ENCODE data around the gene CMTM4. TPM values are rescaled to one million over a fixed set of nuclear protein-coding genes. Genes with fewer than 3 reads are reported as not detected.
"Not testable (repeated sequence)": the region's sequence is repeated elsewhere in the genome, so short reads cannot be mapped to it uniquely, and the experiment has no call there.

Gene CMTM4
- polyA plus RNA-seq, 1 donor (not counting 4 experiments of a cell fraction or from before 2014, with no cell fraction given), result 23.1 TPM

- peaks cover 15% of the 10 kb centered on the region for H3K4me1 ChIP-seq (ENCODE audit: control insufficient read depth, extremely low read depth, insufficient read depth, low read length)
These were observed 65.8 kb downstream of the CMTM4 start for GRCh38 chr16:66630561-66631260.

DNA sequence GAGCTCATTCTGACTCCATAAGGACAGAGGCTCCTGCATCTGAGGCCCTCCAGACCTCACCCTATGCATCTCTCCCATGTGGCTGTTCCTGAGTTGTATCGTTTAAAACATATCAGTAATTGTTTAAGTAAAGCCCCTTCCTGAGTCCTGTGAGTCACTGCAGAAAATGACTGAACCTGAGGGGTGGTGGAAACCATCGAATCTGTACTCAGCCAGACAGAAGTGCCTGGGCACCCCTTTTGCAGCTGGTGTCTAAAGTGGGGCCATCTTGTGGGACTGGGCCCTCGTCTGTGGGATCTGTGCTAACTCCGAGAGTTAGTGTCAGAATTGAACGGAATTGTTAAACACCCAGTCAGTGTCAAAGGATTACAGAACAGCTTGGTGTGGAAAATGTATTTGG, 66.7 kb downstream of the CMTM4 start:
- no peak overlapping the region for H3K27ac ChIP-seq (ENCODE audit: control insufficient read depth, insufficient read depth, low read length)
- FAIRE-seq (no peak), DNase-seq (ENCODE audit: low read depth, low spot score) (no peak)
- no peak overlapping the region for H3K4me3 ChIP-seq (ENCODE audit: control insufficient read depth in 2 of 3, extremely low read depth in 1 of 3, insufficient read depth in 2 of 3, low read depth in 1 of 3, low read length in 3 of 3)
- H3K4me1 ChIP-seq (ENCODE audit: control insufficient read depth, extremely low read depth, insufficient read depth, low read length), result peaks cover 15% of the 10 kb centered on the region
- no peaks in the 10 kb centered on the region for H3K79me2 ChIP-seq (ENCODE audit: control insufficient read depth, insufficient read depth, low read length)
- dilution Hi-C loops (cut with MboI; ENCODE audit: extremely low pct_ligation_motif_present, low sequenced_read_pairs), result no loop called here
- TF ChIP-seq EZH2 (IDR thresholded peaks at IDR 0.05; ENCODE audit: low read length), result no peak
- no peaks in the 10 kb centered on the region for H3K9me3 ChIP-seq (ENCODE audit: control insufficient read depth, low read depth, low read length)
- H3K27me3 ChIP-seq (ENCODE audit: control insufficient read depth, extremely low read depth, insufficient read depth, low read length), result no peaks in the 10 kb centered on the region
- no peak overlapping the region for H3K9ac ChIP-seq (ENCODE audit: control insufficient read depth, extremely low read depth, insufficient read depth, low read length)
- no peak overlapping the region for H3K4me2 ChIP-seq (ENCODE audit: control insufficient read depth, extremely low read depth, insufficient read depth, low read depth, low read length)
- H4K20me1 ChIP-seq (ENCODE audit: control insufficient read depth, extremely low read depth, insufficient read depth, low read length), result no peaks in the 10 kb centered on the region
- H3K9me1 ChIP-seq (ENCODE audit: control insufficient read depth, extremely low read depth, insufficient read depth, low read length), result peaks cover 4% of the 10 kb centered on the region
- H3K36me3 ChIP-seq (ENCODE audit: control insufficient read depth in 2 of 2, extremely low read depth in 1 of 2, insufficient read depth in 2 of 2, low read length in 2 of 2), result no peaks in the 10 kb centered on the region
- H2AFZ ChIP-seq (ENCODE audit: control insufficient read depth, low read length), result no peak overlapping the region

More at GRCh38 chr16:66630561-66631260, 65.8 kb downstream of the CMTM4 start:
- H3K9me3 ChIP-seq (ENCODE audit: control insufficient read depth, low read depth, low read length); DNase-seq (ENCODE audit: low read depth, low spot score); dilution Hi-C loops (cut with MboI; ENCODE audit: extremely low pct_ligation_motif_present, low sequenced_read_pairs); H3K27ac ChIP-seq (ENCODE audit: control insufficient read depth, insufficient read depth, low read length); FAIRE-seq; H3K4me3 ChIP-seq (ENCODE audit: control insufficient read depth in 2 of 3, extremely low read depth in 1 of 3, insufficient read depth in 2 of 3, low read depth in 1 of 3, low read length in 3 of 3); H4K20me1 ChIP-seq (ENCODE audit: control insufficient read depth, extremely low read depth, insufficient read depth, low read length); H3K9me1 ChIP-seq (ENCODE audit: control insufficient read depth, extremely low read depth, insufficient read depth, low read length); H3K9ac ChIP-seq (ENCODE audit: control insufficient read depth, extremely low read depth, insufficient read depth, low read length); H3K27me3 ChIP-seq (ENCODE audit: control insufficient read depth, extremely low read depth, insufficient read depth, low read length); H3K4me2 ChIP-seq (ENCODE audit: control insufficient read depth, extremely low read depth, insufficient read depth, low read depth, low read length); H2AFZ ChIP-seq (ENCODE audit: control insufficient read depth, low read length); H3K79me2 ChIP-seq (ENCODE audit: control insufficient read depth, insufficient read depth, low read length); H3K36me3 ChIP-seq (ENCODE audit: control insufficient read depth in 2 of 2, extremely low read depth in 1 of 2, insufficient read depth in 2 of 2, low read length in 2 of 2): not testable (repeated sequence)

DNA sequence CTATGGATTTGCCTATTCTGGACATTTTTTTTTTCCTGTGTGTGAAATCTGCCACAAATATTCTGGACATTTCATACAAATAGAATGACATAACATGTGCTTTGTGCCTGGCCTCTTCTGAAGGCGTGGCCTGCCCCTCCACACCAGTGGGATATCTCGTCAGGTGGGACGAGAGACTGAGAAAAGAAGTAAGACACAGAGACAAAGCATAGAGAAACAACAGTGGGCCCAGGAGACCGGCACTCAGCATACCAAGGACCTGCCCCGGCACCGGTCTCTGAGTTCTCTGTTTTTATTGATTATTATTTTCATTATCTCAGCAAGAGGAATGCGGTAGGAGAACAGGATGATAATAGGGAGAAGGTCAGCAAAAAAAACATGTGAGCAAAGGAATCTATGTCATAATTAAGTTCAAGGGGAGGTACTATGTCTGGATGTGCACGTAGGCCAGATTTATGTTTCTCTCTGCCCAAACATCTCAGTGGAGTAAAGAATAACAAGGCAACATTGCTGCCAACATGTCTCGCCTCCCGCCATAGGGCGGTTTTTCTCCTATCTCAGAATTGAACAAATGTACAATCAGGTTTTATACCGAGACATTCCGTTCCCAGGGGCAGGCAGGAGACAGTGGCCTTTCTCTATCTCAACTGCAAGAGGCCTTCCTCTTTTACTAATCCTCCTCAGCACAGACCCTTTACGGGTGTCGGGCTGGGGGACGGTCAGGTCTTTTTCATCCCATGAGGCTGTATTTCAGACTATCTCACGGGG, 68.7 kb downstream of the CMTM4 start:
- H3K4me2 ChIP-seq (ENCODE audit: control insufficient read depth, extremely low read depth, insufficient read depth, low read depth, low read length); H3K27ac ChIP-seq (ENCODE audit: control insufficient read depth, insufficient read depth, low read length); DNase-seq (ENCODE audit: low read depth, low spot score); H3K79me2 ChIP-seq (ENCODE audit: control insufficient read depth, insufficient read depth, low read length); H3K9me1 ChIP-seq (ENCODE audit: control insufficient read depth, extremely low read depth, insufficient read depth, low read length); H3K9ac ChIP-seq (ENCODE audit: control insufficient read depth, extremely low read depth, insufficient read depth, low read length); H3K9me3 ChIP-seq (ENCODE audit: control insufficient read depth, low read depth, low read length); H4K20me1 ChIP-seq (ENCODE audit: control insufficient read depth, extremely low read depth, insufficient read depth, low read length); H3K4me3 ChIP-seq (ENCODE audit: control insufficient read depth in 2 of 3, extremely low read depth in 1 of 3, insufficient read depth in 2 of 3, low read depth in 1 of 3, low read length in 3 of 3); H2AFZ ChIP-seq (ENCODE audit: control insufficient read depth, low read length); dilution Hi-C loops (cut with MboI; ENCODE audit: extremely low pct_ligation_motif_present, low sequenced_read_pairs); H3K27me3 ChIP-seq (ENCODE audit: control insufficient read depth, extremely low read depth, insufficient read depth, low read length); FAIRE-seq; H3K36me3 ChIP-seq (ENCODE audit: control insufficient read depth in 2 of 2, extremely low read depth in 1 of 2, insufficient read depth in 2 of 2, low read length in 2 of 2): not testable (repeated sequence)
- H3K4me1 ChIP-seq (ENCODE audit: control insufficient read depth, extremely low read depth, insufficient read depth, low read length), result peaks cover 15% of the 10 kb centered on the region
